ENCODE results near the gene UBALD1.
A peak's percentile ranks its signal among the peaks of the same experiment; 100 is the strongest.

Gene UBALD1

GRCh38 chr16:4641895-4642294, 27.2 kb upstream of the UBALD1 start:
- no peak for DNase-seq

GRCh38 chr16:4641306-4641687, 26.6 kb upstream of the UBALD1 start:
- no peak for DNase-seq

GRCh38 chr16:4640572-4641305, 26.1 kb upstream of the UBALD1 start:
- DNase-seq: no peak

- DNase-seq: no peak
These were observed 25.3 kb upstream of the UBALD1 start for GRCh38 chr16:4639899-4640509.

- no peak for DNase-seq
These were observed 22.9 kb upstream of the UBALD1 start for GRCh38 chr16:4637501-4638166.

GRCh38 chr16:4636196-4636595, 21.5 kb upstream of the UBALD1 start:
- DNase-seq: no peak

DNA sequence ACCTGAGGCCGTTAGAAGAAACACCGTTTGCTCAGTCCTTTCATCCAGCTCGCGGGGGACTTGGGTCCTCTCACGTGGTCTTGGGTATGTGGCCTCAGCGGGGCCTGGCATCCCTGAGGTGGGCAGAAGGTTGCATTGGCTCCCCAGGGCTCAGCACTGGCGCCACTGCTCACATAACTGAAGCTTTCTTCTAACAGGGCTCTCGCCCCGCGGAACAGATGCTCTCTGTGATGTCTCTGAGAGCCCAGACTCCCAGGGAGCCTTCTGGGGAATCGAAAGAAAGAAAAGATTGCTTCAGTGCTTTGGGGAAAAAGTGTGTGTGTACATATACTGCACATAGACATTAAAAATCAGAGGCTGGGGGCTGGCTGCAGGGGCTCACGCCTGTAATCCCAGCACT, 20.1 kb upstream of the UBALD1 start:
- no peak for DNase-seq

DNA sequence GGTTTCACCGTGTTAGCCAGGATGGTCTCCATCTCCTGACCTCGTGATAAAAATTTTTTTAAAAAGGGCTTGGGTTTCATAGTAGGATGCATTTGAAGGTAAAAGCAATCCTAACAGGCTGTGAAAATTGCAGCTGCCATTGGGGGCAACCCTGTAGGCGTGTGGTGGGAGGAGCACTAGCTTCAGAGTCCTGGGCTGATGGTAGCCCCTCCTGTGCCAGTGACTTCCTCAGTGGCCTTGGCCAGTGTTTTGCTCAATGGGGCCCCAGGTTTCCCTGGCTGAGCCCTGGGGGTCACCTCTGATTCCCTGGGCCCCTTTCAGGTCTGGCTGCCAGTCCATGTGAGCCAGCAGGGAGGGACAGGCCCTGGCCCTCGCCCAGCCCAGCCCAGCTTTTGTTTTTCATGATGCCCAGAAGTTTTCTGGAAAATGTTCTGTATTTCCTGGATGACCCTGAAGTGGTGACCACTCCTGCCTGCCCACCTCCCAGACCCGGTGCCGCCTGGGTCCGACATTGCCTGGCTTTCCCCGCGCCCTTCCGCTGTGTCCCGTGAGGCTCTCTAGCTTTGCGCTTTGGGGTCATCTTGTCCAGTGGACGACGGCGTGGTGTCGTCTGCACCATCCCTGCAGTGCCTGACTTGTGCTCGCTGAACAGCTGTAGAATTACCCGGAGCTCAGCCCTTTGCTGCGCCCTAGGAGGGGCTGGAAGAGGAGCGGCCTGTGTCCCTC, 19.4 kb upstream of the UBALD1 start:
- no peak for DNase-seq

DNA sequence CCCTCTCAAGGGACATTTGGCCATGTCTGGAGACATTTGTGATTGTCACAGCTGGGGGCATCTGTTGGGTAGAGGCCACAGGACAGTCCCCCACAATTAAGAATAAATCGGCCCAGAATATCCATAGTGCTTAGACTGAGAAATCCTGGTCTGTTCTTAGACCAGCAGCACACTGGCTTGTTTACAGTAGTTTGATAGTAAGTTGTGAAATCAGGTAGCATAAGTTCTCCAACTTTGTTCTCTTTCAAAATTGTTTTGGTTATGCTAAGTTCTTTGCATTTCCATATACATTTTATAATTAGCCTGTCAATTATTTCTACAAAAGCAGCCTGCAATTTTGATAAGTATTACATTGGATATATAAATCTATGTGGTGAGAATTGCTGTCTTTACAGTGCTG, 16.8 kb upstream of the UBALD1 start:
- no peak for DNase-seq

- DNase-seq: no peak
These were observed 13.6 kb upstream of the UBALD1 start for GRCh38 chr16:4628283-4628682.

DNA sequence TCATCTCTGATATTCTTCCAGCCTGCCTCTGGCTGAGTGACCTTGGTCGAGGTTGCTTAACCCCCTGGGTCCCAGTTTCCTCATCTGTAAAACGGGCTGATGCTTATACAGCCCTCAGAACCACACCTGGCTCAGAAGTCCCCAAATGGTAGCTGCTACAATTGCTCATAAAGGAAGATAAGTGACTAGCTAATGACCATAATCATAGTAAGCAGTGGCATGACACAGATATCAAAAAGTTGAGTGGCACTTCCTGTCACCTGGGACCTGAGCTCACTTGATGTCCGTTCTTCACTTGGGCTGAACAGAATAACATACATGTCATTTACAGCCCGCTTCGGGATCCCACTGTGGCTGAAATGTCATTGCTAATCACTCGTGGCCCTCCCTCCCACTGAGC, 11.7 kb upstream of the UBALD1 start:
- no peak for DNase-seq

GRCh38 chr16:4625560-4626159, 11.0 kb upstream of the UBALD1 start:
- no peak for DNase-seq

- peak; percentile 40 to 69 (median 59) for DNase-seq
These were observed 10.3 kb upstream of the UBALD1 start for GRCh38 chr16:4624827-4625559.

DNA sequence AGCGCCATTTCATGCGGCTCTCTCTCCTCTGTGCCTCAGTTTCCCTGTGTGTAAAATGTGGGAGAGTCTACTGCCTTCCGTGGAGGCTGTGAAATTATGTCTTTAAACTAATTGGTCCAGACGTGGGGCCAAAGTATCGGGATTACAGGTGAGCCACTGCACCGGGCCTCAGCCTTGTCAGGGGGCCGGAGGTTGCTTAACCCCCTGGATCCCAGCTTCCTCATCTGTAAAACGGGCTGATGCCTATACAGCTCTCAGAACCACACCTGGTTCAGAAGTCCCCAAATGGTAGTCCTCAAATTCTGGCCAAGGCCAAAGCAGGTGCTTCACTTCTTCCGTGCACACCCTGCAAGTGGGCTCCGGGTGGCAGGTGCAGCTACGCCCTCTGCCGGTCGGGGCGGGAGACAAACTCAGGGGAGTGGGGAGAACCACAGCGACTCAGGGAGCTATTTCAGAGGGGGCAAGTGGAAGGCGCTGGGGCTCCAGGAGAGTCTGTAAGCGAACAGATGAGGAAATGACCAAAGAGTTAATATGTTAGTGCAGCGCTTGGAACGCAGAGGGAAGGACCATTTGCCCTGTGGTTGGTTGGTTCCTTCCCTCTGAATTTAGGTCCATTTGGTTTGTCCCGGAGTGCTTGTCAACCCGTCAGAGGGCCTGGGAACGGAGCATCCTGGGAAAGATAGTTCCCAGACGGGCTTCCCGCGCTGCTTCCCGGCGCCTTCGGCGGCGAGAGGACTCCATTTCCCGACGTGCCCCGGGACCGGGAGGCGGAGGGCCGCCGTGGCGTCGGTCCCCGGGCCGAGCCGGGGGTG, 9.5 kb upstream of the UBALD1 start, which contains the start of gene MGRN1:
MGRN1 (plus strand) TSS at position 812 of the 812 bp plus-strand sequence. CDS start 135 bp downstream, outside the sequence.
- DNase-seq: peak; percentile 78 to 99 (median 89)

DNA sequence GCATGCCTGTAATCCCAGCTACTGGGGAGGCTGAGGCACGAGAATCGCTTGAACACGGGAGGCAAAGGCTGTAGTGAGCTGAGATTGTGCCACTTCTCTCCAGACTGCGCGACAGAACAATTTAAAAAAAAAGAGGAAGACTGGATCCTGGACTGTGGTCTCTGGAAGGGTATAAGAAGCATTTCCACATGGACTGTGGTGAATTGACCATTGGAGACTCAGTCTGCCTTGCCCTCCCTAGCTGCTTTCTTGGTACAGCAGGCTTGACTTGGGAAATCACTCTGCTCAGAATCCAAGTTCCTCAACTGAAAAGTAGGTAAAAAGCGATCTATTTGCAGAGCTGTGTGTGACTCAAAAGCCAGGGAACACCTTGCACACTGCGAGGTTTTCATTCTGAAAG, 8.9 kb upstream of the UBALD1 start:
- DNase-seq: no peak

- no peak for DNase-seq
These were observed 4.1 kb upstream of the UBALD1 start for GRCh38 chr16:4618645-4619418.

- no peak for DNase-seq
These were observed 3.2 kb upstream of the UBALD1 start for GRCh38 chr16:4617880-4618279.

DNA sequence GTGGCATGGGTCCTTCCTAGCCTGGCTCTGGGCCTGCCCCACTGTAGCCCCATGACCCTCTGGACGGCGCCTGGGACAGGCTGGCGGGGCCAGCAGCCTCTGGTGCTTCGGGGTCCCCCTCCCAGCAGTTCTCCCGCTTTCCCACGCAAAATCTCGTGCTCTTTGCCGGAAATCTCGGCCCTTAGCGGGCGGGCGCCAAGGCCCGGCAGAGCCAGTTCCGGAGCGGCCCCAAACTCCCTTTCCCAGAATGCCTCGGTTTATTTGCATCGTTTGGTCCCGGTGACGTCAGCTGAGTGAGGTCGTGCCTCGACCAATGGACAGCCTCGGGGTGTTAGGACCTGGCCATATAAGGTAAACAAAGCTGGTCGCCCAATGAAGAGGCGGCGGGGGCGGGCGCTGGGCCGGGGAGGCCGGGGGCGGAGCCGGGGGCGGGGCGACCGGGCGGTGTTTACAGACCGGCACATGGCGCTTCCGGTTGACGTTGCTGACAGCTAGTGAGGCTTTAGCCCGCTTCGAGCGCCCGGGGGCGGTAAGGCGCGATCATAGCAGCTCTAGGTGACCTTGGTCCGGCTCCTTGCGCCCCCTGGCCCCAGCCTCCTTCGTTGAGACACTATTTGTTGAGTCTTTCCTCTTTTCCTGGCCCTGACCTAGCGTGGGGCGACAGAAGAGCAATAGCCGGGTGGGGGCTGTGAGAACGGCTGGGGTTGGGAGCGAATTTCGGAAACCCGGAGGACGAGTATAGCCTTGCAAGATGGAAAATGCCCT, 1.5 kb upstream of the UBALD1 start:
- peak; percentile 96 to 100 (median 98) for DNase-seq

DNA sequence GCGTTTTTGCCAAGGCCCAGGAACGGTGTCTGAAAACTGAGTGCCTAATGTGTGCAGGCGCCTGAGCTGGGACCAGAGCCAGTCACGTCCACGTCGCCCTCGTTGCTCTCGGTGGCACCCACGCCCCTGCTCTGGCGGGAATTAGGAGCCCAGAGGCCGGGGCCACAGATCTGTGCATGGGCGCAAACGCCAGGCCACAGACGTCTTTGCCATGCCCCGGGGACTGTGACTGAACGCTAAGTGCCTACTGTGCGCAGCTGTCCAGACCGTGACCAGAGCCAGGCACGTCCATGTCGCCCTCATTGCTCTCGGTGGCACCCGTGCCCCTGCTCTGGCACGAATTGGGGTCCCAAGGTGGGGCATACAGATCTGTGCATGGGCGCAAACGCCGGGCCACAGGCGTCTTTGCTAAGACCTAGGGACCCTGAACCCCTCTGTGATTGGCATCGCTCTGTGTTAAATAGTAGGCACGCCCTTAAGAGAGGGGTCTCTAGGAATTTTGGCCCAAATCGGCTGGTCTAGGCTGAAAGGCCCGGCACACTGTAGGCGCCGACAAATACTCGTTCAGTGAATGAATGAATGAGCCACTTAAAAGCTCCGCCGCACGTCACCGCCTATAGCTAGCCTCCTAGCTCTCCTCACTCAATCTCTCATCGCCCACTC, 827 bp upstream of the UBALD1 start:
- no peak for DNase-seq
